K562 (cell line): ENCODE results near the gene LPAR5. TPM values are rescaled to one million over a fixed set of nuclear protein-coding genes. Genes with fewer than 3 reads are reported as not detected.

Source experiments
- ATAC-seq: fragments of 200-7000 bp; cut with Tn5 transposase; 3 replicates; pipeline ENCODE4 v1.9.1; 2020; ENCODE audit warnings: moderate library complexity
- BruUV-seq: library from RNA; stranded (reverse); fragments of 400-500 nt; replicated peaks from 2 replicates; lab custom pipeline; 2021; lab: Mats Ljungman, UMichigan
- CTCF ChIA-PET: fragments of 300-600 bp; formaldehyde crosslinking; extraction: SDS; loops from one replicate; lab custom pipeline; 2021; ENCODE audit warnings: low intra/inter-chr PET ratio; lab: Yijun Ruan, JAX
- POLR2A ChIA-PET: fragments of 300-600, 350-650 bp; sonication (Branson Sonifier 250); formaldehyde crosslinking; extraction: SDS; loops from one replicate; lab custom pipeline; 2021; ENCODE audit warnings: antibody characterized with exemption, inconsistent platforms; lab: Yijun Ruan, JAX
- DNase-seq, 4 experiments: peaks; one replicate each; pipeline versions ENCODE4 v3.0.0 to v3.0.0-alpha.2; 2011 to 2018; ENCODE audit warnings: low spot score in 3 of 4, mixed read lengths in 3 of 4; ENCODE audit errors: extremely low read depth in 1 of 4
- FAIRE-seq: peaks from 2 replicates; lab custom pipeline; 2011; peaks lifted over from hg19 to GRCh38; lab: Jason Lieb, UNC
- H2AFZ ChIP-seq: 2 replicates; pipeline ENCODE4 v1.6.0; 2011; ENCODE audit warnings: low read depth, low read length, control low read depth, inconsistent platforms
- H3K27ac ChIP-seq: fragments of 200-600 bp; 3 replicates; pipeline ENCODE4 v1.8.0; 2011; ENCODE audit warnings: low read depth, mild to moderate bottlenecking, control low read depth, inconsistent platforms, low read length, moderate library complexity, mixed read lengths; ENCODE audit errors: extremely low read depth
- H3K27me3 ChIP-seq, 2 experiments: fragments of 300-600 bp in 1 of 2; 2 replicates in 1 of 2; 3 replicates in 1 of 2; pipeline versions ENCODE4 v1.6.0 to v1.8.0; 2011; ENCODE audit warnings: inconsistent platforms in 2 of 2, low read length in 2 of 2, mild to moderate bottlenecking in 1 of 2, mixed read lengths in 1 of 2, moderate library complexity in 1 of 2; ENCODE audit not compliant: control insufficient read depth in 2 of 2, insufficient read depth in 2 of 2
- H3K36me3 ChIP-seq: fragments of 300-600 bp; 3 replicates; pipeline ENCODE4 v1.8.0; 2011; ENCODE audit warnings: mild to moderate bottlenecking, low read length, inconsistent platforms; ENCODE audit not compliant: control insufficient read depth, insufficient read depth
- H3K4me1 ChIP-seq, 2 experiments: fragments of 200-600 bp in 1 of 2; replicated peaks in 1 of 2; 2 replicates in 1 of 2; 3 replicates in 1 of 2; pipeline versions ENCODE4 v1.5.1 to v1.8.0; 2011; ENCODE audit warnings: inconsistent platforms in 2 of 2, low read length in 2 of 2, mild to moderate bottlenecking in 1 of 2, mixed read lengths in 1 of 2, moderate library complexity in 1 of 2; ENCODE audit not compliant: control insufficient read depth in 2 of 2, insufficient read depth in 2 of 2
- H3K4me2 ChIP-seq: 2 replicates; pipeline ENCODE4 v1.6.1; 2011; ENCODE audit warnings: low read length, control low read depth, inconsistent platforms, mixed read lengths; ENCODE audit not compliant: insufficient read depth
- H3K4me3 ChIP-seq: fragments of 200-600 bp; sonication (generic), shearing (Covaris generic); 2 replicates; pipeline ENCODE4 v1.5.1; 2016; ENCODE audit warnings: control low read depth, inconsistent platforms
- H3K79me2 ChIP-seq: fragments of 200-600 bp; 3 replicates; pipeline ENCODE4 v1.8.0; 2011; ENCODE audit warnings: low read length, inconsistent platforms; ENCODE audit not compliant: control insufficient read depth, insufficient read depth
- H3K9ac ChIP-seq, 2 experiments: 2 replicates each; pipeline versions ENCODE4 v1.6.0 to v1.6.1; 2011; ENCODE audit warnings: low read depth in 2 of 2, low read length in 2 of 2, control low read depth in 1 of 2, inconsistent platforms in 1 of 2, mild to moderate bottlenecking in 1 of 2, mixed read lengths in 1 of 2; ENCODE audit not compliant: insufficient read depth in 1 of 2
- H3K9me1 ChIP-seq: one replicate; pipeline ENCODE4 v1.6.0; 2011; ENCODE audit warnings: inconsistent platforms, mild to moderate bottlenecking, low read length, moderate library complexity; ENCODE audit not compliant: control insufficient read depth, insufficient read depth
- H3K9me3 ChIP-seq: replicated peaks from 2 replicates; pipeline ENCODE4 v1.5.1; 2011; ENCODE audit warnings: low read depth, low read length, inconsistent platforms; ENCODE audit not compliant: control insufficient read depth, insufficient read depth
- H4K20me1 ChIP-seq: replicated peaks from 2 replicates; pipeline ENCODE4 v1.6.1; 2011; ENCODE audit warnings: low read length, inconsistent platforms, mixed read lengths; ENCODE audit not compliant: control insufficient read depth, insufficient read depth
- CBX1 ChIP-seq: sonication (generic); IDR thresholded peaks from 2 replicates; pipeline ENCODE4 v1.6.1; 2016; ENCODE audit warnings: antibody characterized with exemption, low read depth, mild to moderate bottlenecking
- CBX5 ChIP-seq: IDR thresholded peaks from 2 replicates; pipeline ENCODE4 v1.6.1; 2014; ENCODE audit warnings: low read depth, borderline replicate concordance
- EP400 ChIP-seq: fragments of 450-650 bp; IDR thresholded peaks from 2 replicates; pipeline ENCODE4 v1.6.1; 2017; ENCODE audit warnings: antibody characterized with exemption, mild to moderate bottlenecking, moderate library complexity
- HMG20A ChIP-seq: fragments of 450-650 bp; formaldehyde crosslinking; conservative IDR thresholded peaks from 2 replicates; pipeline ENCODE4 v1.4.0; 2020; ENCODE audit warnings: mild to moderate bottlenecking, mixed read lengths
- HNRNPK ChIP-seq: fragments of 200-400 bp; formaldehyde crosslinking; IDR thresholded peaks from one replicate; pipeline ENCODE4 v1.6.1; 2018; ENCODE audit warnings: mild to moderate bottlenecking, low read depth, low read length; ENCODE audit not compliant: poor library complexity, severe bottlenecking
- IFI16 ChIP-seq: fragments of 250-450 bp; sonication (Bioruptor Pico); IDR thresholded peaks from 2 replicates; pipeline ENCODE4 v2.1.2; 2022; ENCODE audit warnings: mild to moderate bottlenecking, inconsistent platforms
- JUN ChIP-seq, 2 experiments: sonication (generic) in 1 of 2; formaldehyde crosslinking in 1 of 2; IDR thresholded peaks; 2 replicates each; pipeline versions ENCODE4 v1.6.1 to v1.8.0; 2012 to 2022; ENCODE audit warnings: borderline replicate concordance in 2 of 2, mild to moderate bottlenecking in 2 of 2, improper control_type of control experiment in 1 of 2, low read depth in 1 of 2, low read length in 1 of 2, missing genetic modification reagents in 1 of 2
- MAFG ChIP-seq: fragments of 450-650 bp; conservative IDR thresholded peaks from 2 replicates; pipeline ENCODE4 v1.6.1; 2016; ENCODE audit warnings: missing genetic modification characterization, missing compliant biosample characterization
- MECOM ChIP-seq: fragments of 250-450 bp; sonication (Bioruptor Pico); IDR thresholded peaks from 2 replicates; pipeline ENCODE4 v1.8.0; 2022; ENCODE audit warnings: inconsistent platforms
- PRPF4 ChIP-seq: fragments of 200-400 bp; formaldehyde crosslinking; IDR thresholded peaks from one replicate; pipeline ENCODE4 v1.6.1; 2017; ENCODE audit warnings: low read length, low read depth, mild to moderate bottlenecking; ENCODE audit not compliant: insufficient read depth, poor library complexity, severe bottlenecking
- SOX6 ChIP-seq: fragments of 450-650 bp; IDR thresholded peaks from 2 replicates; pipeline ENCODE4 v1.6.1; 2014; ENCODE audit warnings: mild to moderate bottlenecking
- ZNF431 ChIP-seq: sonication (generic); formaldehyde crosslinking; IDR thresholded peaks from 2 replicates; pipeline ENCODE4 v1.8.0; 2022; ENCODE audit warnings: mild to moderate bottlenecking, missing genetic modification reagents
- ZNF764 ChIP-seq: fragments of 250-450 bp; sonication (Bioruptor Pico); IDR thresholded peaks from 2 replicates; pipeline ENCODE4 v1.4.0; 2020; ENCODE audit warnings: low read depth, mild to moderate bottlenecking, moderate library complexity
- WGBS: fragments of 100-300 bp; shearing (Covaris generic); methylation state at CpG from one replicate; pipeline ENCODE4 v1.1.6; 2016; ENCODE audit warnings: low coverage, mixed read lengths; ENCODE audit not compliant: insufficient coverage; ENCODE audit errors: missing lambda C conversion rate; 5-methylcytosine and 5-hydroxymethylcytosine counted together
- in situ Hi-C: fragments of 300-500 bp; cut with MboI; formaldehyde crosslinking; loops from 4 replicates; pipeline ENCODE4 v1.15.0; 2018; ENCODE audit warnings: inconsistent platforms, mixed read lengths
- intact Hi-C: fragments of 100-400 bp; cut with micrococcal nuclease; formaldehyde crosslinking; loops from 2 replicates; pipeline ENCODE4 v1.14.2; 2022
- polyA plus RNA-seq, 8 experiments: library from polyadenylated mRNA; depleted of rRNA in 4 of 8; stranded (reverse) in 5 of 8; unstranded in 3 of 8; fragments of >200 nt; fragmentation: Nextera tagmentation in 2 of 8; fragmentation: Illumina TruSeq in 1 of 8; extraction: Ambion mirVana in 2 of 8; extraction: Trizol in 1 of 8; gene quantifications; 2 replicates each; pipeline versions ENCODE4 v1.2.1 to v1.2.3, GENCODE V29; 2011 to 2014; ENCODE audit warnings: inconsistent platforms in 1 of 8, missing spikeins in 1 of 8
- total RNA-seq, 7 experiments: library from RNA; depleted of rRNA in 6 of 7; stranded (reverse); fragments of >200 nt in 6 of 7; fragmentation: Illumina TruSeq in 2 of 7; extraction: Trizol in 2 of 7; gene quantifications; 2 replicates each; pipeline versions ENCODE4 v1.2.1 to v1.2.3, GENCODE V29; 2011 to 2021; ENCODE audit warnings: low replicate concordance in 1 of 7
- TF ChIP-seq, protein P1 (sequence below): sonication (generic); formaldehyde crosslinking; IDR thresholded peaks from 2 replicates; pipeline ENCODE4 v1.8.1; 2023; ENCODE audit warnings: mild to moderate bottlenecking, missing genetic modification reagents

LPAR5 gene
- total and polyA plus RNA-seq, 9 of the 15 experiments (the other 6 are each of a cell fraction or from before 2014, with no cell fraction given): 1.3 to 11.7 (median 3.6) TPM

DNA sequence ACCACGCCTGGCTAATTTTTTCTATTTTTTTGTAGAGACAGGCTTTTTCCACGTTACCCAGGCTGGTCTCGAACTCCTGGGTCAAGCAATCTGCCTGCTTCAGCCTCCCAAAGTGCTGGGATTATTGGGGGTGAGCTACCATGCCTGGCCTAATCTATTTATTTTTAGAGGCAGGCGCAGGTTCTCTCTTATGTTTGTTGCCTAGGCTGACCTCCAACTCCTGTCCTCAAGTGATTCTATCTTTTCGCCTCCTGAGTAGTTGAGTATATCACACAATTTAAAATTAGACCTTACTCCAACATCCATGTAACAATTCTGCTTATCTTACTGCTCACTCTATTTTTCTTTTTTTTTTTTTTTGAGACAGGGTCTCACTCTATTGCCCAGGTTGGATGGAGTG is 18.2 kb upstream of the LPAR5 start:
- peaks cover 12% of the 10 kb centered on the region; the same call in 2 of the 3 replicates for H3K36me3 ChIP-seq
- H3K79me2 ChIP-seq: no peaks in the 10 kb centered on the region
- H2AFZ ChIP-seq: no peak overlapping the region
- DNase-seq (no peak), FAIRE-seq (no peak), ATAC-seq (no peak)
- CTCF ChIA-PET: no interaction called here
- POLR2A ChIA-PET: interaction anchor here (1.4 kb wide), 1 partner anchor 9 kb away, joined by 3 read pairs; no protein-coding TSS in a partner anchor
- H4K20me1 ChIP-seq: no peaks in the 10 kb centered on the region
- no peaks in the 10 kb centered on the region for H3K27me3 ChIP-seq
- intact Hi-C loops (no loop called here), in situ Hi-C loops (no loop called here)
- H3K9me1 ChIP-seq: no peaks in the 10 kb centered on the region
- no peak for TF ChIP-seq ZNF431 (CRISPR knock-in tag)
- no peak for TF ChIP-seq CBX1
- TF ChIP-seq MAFG (tag): 0 out of 2 replicates have a peak, but pooled peaks have one; percentile 1
- no peak for TF ChIP-seq JUN (IDR thresholded peaks at IDR 0.05; ENCODE audit: borderline replicate concordance, low read depth, low read length)
- no peak for TF ChIP-seq JUN (CRISPR knock-in tag; IDR thresholded peaks at IDR 0.05; ENCODE audit: borderline replicate concordance)
- TF ChIP-seq HNRNPK: no peak
- H3K4me1 ChIP-seq: no peaks in the 10 kb centered on the region; a peak in 2 of 5 replicates
- no peaks in the 10 kb centered on the region for H3K9me3 ChIP-seq
- H3K4me3 ChIP-seq: no peak overlapping the region
- H3K9ac ChIP-seq: no peak overlapping the region
- no peak overlapping the region for H3K27ac ChIP-seq
- H3K4me2 ChIP-seq: no peak overlapping the region
- 65% methylated on average over 5 of the region's 5 CpGs for WGBS
- no TSS peak for BruUV-seq

DNA sequence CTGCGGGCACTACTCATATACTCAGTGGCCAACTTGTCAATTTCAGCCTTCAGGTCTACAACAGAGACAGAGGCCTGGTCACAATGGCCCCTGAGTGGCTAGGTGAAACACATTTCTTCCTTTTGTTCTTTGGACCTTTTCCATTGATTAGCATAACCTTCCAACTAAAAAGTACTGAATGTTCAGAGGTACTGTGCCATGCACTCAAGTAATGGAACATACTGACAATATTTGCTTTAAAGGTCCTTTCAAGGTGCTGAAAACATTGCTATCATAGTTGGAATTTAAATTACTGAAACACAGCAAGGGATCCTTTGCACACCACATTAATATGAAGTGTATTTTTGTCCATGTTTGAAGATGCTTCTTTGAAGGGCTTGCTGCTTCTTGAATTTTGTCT is 17.6 kb upstream of the LPAR5 start:
- Histone ChIP-seq H3K27me3 (no peaks in the 10 kb centered on the region), H3K9me3 (no peaks in the 10 kb centered on the region), H3K27ac (no peak overlapping the region)
- no peak for TF ChIP-seq HMG20A (CRISPR knock-in tag)
- no peak for TF ChIP-seq SOX6
- TF ChIP-seq IFI16 (CRISPR knock-in tag): no peak
- TF ChIP-seq, protein P1, sequence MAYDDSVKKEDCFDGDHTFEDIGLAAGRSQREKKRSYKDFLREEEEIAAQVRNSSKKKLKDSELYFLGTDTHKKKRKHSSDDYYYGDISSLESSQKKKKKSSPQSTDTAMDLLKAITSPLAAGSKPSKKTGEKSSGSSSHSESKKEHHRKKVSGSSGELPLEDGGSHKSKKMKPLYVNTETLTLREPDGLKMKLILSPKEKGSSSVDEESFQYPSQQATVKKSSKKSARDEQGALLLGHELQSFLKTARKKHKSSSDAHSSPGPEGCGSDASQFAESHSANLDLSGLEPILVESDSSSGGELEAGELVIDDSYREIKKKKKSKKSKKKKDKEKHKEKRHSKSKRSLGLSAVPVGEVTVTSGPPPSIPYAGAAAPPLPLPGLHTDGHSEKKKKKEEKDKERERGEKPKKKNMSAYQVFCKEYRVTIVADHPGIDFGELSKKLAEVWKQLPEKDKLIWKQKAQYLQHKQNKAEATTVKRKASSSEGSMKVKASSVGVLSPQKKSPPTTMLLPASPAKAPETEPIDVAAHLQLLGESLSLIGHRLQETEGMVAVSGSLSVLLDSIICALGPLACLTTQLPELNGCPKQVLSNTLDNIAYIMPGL (CRISPR knock-in tag): no peak
- no peak for TF ChIP-seq EP400
- TF ChIP-seq CBX5: no peak
- no peak for TF ChIP-seq ZNF764 (CRISPR knock-in tag)
- no peak for TF ChIP-seq MECOM (CRISPR knock-in tag)
- TF ChIP-seq PRPF4: no peak
- TF ChIP-seq, all 486 proteins: peak for 0
- BruUV-seq: no TSS peak
- no peak overlapping the region for H3K4me3 ChIP-seq
- POLR2A ChIA-PET: interaction anchor here (1.4 kb wide), 1 partner anchor 9 kb away, joined by 3 read pairs; no protein-coding TSS in a partner anchor
- 100% methylated on average over 1 of the region's 1 CpG for WGBS
- no peak for ATAC-seq
- in situ Hi-C loops: no loop called here
- no peaks in the 10 kb centered on the region for H3K9me1 ChIP-seq
- intact Hi-C loops: no loop called here
- H2AFZ ChIP-seq: no peak overlapping the region
- no peak for DNase-seq
- H3K4me1 ChIP-seq: no peaks in the 10 kb centered on the region; a peak in 2 of 5 replicates
- CTCF ChIA-PET: no interaction called here
- no peaks in the 10 kb centered on the region for H4K20me1 ChIP-seq
- peaks cover 12% of the 10 kb centered on the region; the same call in 2 of the 3 replicates for H3K36me3 ChIP-seq
- H3K79me2 ChIP-seq: no peaks in the 10 kb centered on the region
- H3K4me2 ChIP-seq: no peak overlapping the region
- FAIRE-seq: no peak
- no peak overlapping the region for H3K9ac ChIP-seq
